ENCODE results near the gene PNMA8A. TPM values are rescaled to one million over a fixed set of nuclear protein-coding genes. Genes with fewer than 3 reads are reported as not detected.

PNMA8A gene
- polyA plus RNA-seq, 2 of the 4 experiments (the other 2 are of a cell fraction): 11.2 to 15.4 TPM

GRCh38 chr19:46451352-46451751 lies 20.0 kb downstream of the PNMA8A start:
- ChIA-PET CTCF (interaction anchor here (1.0 to 2.5 kb wide), 7 partner anchors 33 to 374 kb away, joined by 3 to 12 read pairs (median 6); no protein-coding TSS in a partner anchor), POLR2A (interaction anchor here (0.6 kb wide), 1 partner anchor 65 kb away, joined by 3 read pairs; no protein-coding TSS in a partner anchor)
- TF ChIP-seq HDAC2 (IDR thresholded peaks at IDR 0.05) (no peak), FOSL2 (IDR thresholded peaks at IDR 0.05) (no peak), FOSL2 (CRISPR knock-in tag; IDR thresholded peaks at IDR 0.05) (no peak), HMGXB4 (CRISPR knock-in tag; IDR thresholded peaks at IDR 0.05; ENCODE audit: borderline replicate concordance) (no peak), RAD21 (conservative IDR thresholded peaks at IDR 0.05 in 1 of 2, IDR thresholded peaks at IDR 0.05 in 1 of 2) (no peak), NFE2L2 (conservative IDR thresholded peaks at IDR 0.05; ENCODE audit: low read length) (no peak), PHF8 (IDR thresholded peaks at IDR 0.05; ENCODE audit: borderline replicate concordance, low read depth) (no peak), SMC3 (IDR thresholded peaks at IDR 0.05) (no peak), NPAS2 (CRISPR knock-in tag; IDR thresholded peaks at IDR 0.05; ENCODE audit: borderline replicate concordance) (no peak), MAZ (IDR thresholded peaks at IDR 0.05; ENCODE audit: borderline replicate concordance, low read depth, low read length) (no peak), ZSCAN20 (CRISPR knock-in tag; IDR thresholded peaks at IDR 0.05) (no peak), CBX2 (IDR thresholded peaks at IDR 0.05; ENCODE audit: borderline replicate concordance, low read depth) (no peak), ELK1 (IDR thresholded peaks at IDR 0.05; ENCODE audit: low read depth, low read length) (no peak), REST (IDR thresholded peaks at IDR 0.05) (no peak), RCOR1 (IDR thresholded peaks at IDR 0.05; ENCODE audit: low read depth, low read length) (no peak), HOXB13 (CRISPR knock-in tag; IDR thresholded peaks at IDR 0.05; ENCODE audit: low read depth) (no peak), ZNF302 (CRISPR knock-in tag; IDR thresholded peaks at IDR 0.05) (no peak), MAFK (IDR thresholded peaks at IDR 0.05; ENCODE audit: partially characterized antibody) (no peak)
- no peaks in the 10 kb centered on the region for H3K4me1 ChIP-seq
- no peak overlapping the region for H3K27ac ChIP-seq
- WGBS (ENCODE audit: missing lambda C conversion rate): 78% methylated on average over 6 of the region's 6 CpGs
- FAIRE-seq: no peak
- H3K4me2 ChIP-seq: no peak overlapping the region
- no peaks in the 10 kb centered on the region for H3K9me3 ChIP-seq
- no peak overlapping the region for H3K4me3 ChIP-seq
- no peak for DNase-seq (ENCODE audit: low read depth in 1 of 2, low spot score in 1 of 2)
- no peak for ATAC-seq

GRCh38 chr19:46450737-46451136 lies 20.6 kb downstream of the PNMA8A start:
- ChIA-PET CTCF (interaction anchor here (1.0 to 2.5 kb wide), 7 partner anchors 34 to 373 kb away, joined by 3 to 12 read pairs (median 6); no protein-coding TSS in a partner anchor), POLR2A (interaction anchor here (0.6 kb wide), 1 partner anchor 65 kb away, joined by 3 read pairs; no protein-coding TSS in a partner anchor)
- Histone ChIP-seq H3K9me3 (no peaks in the 10 kb centered on the region), H3K4me1 (no peaks in the 10 kb centered on the region), H3K27ac (no peak overlapping the region), H3K4me3 (no peak overlapping the region), H3K4me2 (no peak overlapping the region)
- DNase-seq (ENCODE audit: low read depth in 1 of 2, low spot score in 1 of 2): no peak
- WGBS (ENCODE audit: missing lambda C conversion rate): 78% methylated on average over 5 of the region's 5 CpGs
- no peak for FAIRE-seq
- no peak for ATAC-seq
- TF ChIP-seq SREBF2 (IDR thresholded peaks at IDR 0.05) (no peak), JUNB (IDR thresholded peaks at IDR 0.05) (no peak), CHD4 (IDR thresholded peaks at IDR 0.05; ENCODE audit: borderline replicate concordance) (no peak), HMGXB4 (CRISPR knock-in tag; IDR thresholded peaks at IDR 0.05; ENCODE audit: borderline replicate concordance) (no peak), SMC3 (IDR thresholded peaks at IDR 0.05) (no peak), ELK1 (IDR thresholded peaks at IDR 0.05; ENCODE audit: low read depth, low read length) (no peak), EHF (CRISPR knock-in tag; IDR thresholded peaks at IDR 0.05) (no peak), ESRRA (IDR thresholded peaks at IDR 0.05; ENCODE audit: borderline replicate concordance, low read length) (no peak), MAFK (IDR thresholded peaks at IDR 0.05; ENCODE audit: partially characterized antibody) (no peak), CBX8 (IDR thresholded peaks at IDR 0.05) (no peak), EP300 (IDR thresholded peaks at IDR 0.05) (no peak), E2F6 (IDR thresholded peaks at IDR 0.05; ENCODE audit: borderline replicate concordance, low read depth) (no peak), FOSL2 (IDR thresholded peaks at IDR 0.05) (no peak), FOSL2 (CRISPR knock-in tag; IDR thresholded peaks at IDR 0.05) (no peak), TP53 (CRISPR knock-in tag; IDR thresholded peaks at IDR 0.05) (no peak)

Measured in A549 (cell line).